Spinal cord (tissue), 10 donors: Measurements from ENCODE around the gene IMMP2L. TPM values are rescaled to one million over a fixed set of nuclear protein-coding genes. Genes with fewer than 3 reads are reported as not detected.

ENCODE experiments used
- DNase-seq, 6 donors: peaks; one replicate each; pipeline versions ENCODE4 v3.0.0 to v3.0.0-alpha.2; 2013 to 2015; ENCODE audit warnings: low spot score in 6 of 6, low read depth in 4 of 6
- H3K27ac ChIP-seq: one replicate; pipeline ENCODE4 v1.5.1; 2013; ENCODE audit warnings: low read depth, low read length, control low read depth
- H3K27me3 ChIP-seq: one replicate; pipeline ENCODE4 v1.6.1; 2013; ENCODE audit warnings: low read length; ENCODE audit not compliant: control insufficient read depth, insufficient read depth
- H3K36me3 ChIP-seq: one replicate; pipeline ENCODE4 v1.6.1; 2013; ENCODE audit warnings: low read length; ENCODE audit not compliant: control insufficient read depth, insufficient read depth
- H3K4me1 ChIP-seq: one replicate; pipeline ENCODE4 v1.6.1; 2013; ENCODE audit warnings: low read length; ENCODE audit not compliant: control insufficient read depth, insufficient read depth
- H3K4me3 ChIP-seq: one replicate; pipeline ENCODE4 v1.5.1; 2013; ENCODE audit warnings: low read depth, low read length, control low read depth
- H3K9me3 ChIP-seq: one replicate; pipeline ENCODE4 v1.6.1; 2013; ENCODE audit warnings: low read length; ENCODE audit not compliant: control insufficient read depth, insufficient read depth
- WGBS: methylation state at CpG from one replicate; pipeline ENCODE4 v1.1.5; 2013; ENCODE audit warnings: missing lambda C conversion rate; ENCODE audit not compliant: insufficient coverage; 5-methylcytosine and 5-hydroxymethylcytosine counted together
- polyA plus RNA-seq, 2 donors: library from polyadenylated mRNA; unstranded; fragments of 120-200 nt; gene quantifications; one replicate each; pipeline ENCODE4 v1.2.1, GENCODE V29; 2013; ENCODE audit not compliant: insufficient read length in 2 of 2
- total RNA-seq, 2 donors: library from RNA; depleted of rRNA in 1 of 2; stranded (reverse); fragments of 120-200 nt in 1 of 2; fragments of >200 nt in 1 of 2; gene quantifications; one replicate each; pipeline versions ENCODE4 v1.2.3 to v1.2.4, GENCODE V29; 2013 to 2014
- donor health status: healthy.

Gene IMMP2L
- total and polyA plus RNA-seq, 4 donors = 14.8 to 26.8 (median 17.4) TPM

DNA sequence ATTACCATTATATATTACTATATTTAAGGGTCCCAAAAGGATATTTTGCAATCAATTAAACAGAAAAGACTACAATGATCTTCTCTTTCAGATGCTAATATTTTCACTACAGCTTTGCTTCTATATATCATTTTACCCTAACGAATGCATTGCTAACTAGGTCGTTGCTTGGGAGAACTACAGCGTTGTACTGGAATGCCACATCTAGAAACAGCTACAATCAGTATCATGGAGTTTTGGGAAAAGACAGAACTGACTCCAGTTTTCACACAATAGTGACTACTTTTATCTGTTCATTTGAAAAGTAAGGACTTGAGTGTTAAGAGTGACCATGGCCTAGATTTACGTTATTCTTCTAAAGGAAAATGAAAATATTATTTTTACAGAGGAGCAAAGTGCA lies 432.9 kb downstream of the IMMP2L start:
- H3K4me1 ChIP-seq = peaks cover 2% of the 10 kb centered on the region

GRCh38 chr7:111126987-111127386 lies 435.3 kb downstream of the IMMP2L start:
- Histone ChIP-seq H3K9me3 (no peaks in the 10 kb centered on the region), H3K4me1 (peaks cover 2% of the 10 kb centered on the region), H3K36me3 (no peaks in the 10 kb centered on the region), H3K4me3 (no peak overlapping the region), H3K27ac (no peak overlapping the region), H3K27me3 (no peaks in the 10 kb centered on the region)
- WGBS = 20% methylated on average over 1 of the region's 3 CpGs
- no peak for DNase-seq

More for the DNA sequence above, 432.9 kb downstream of the IMMP2L start:
- Histone ChIP-seq H3K4me3 (no peak overlapping the region), H3K27ac (no peak overlapping the region), H3K36me3 (no peaks in the 10 kb centered on the region), H3K27me3 (no peaks in the 10 kb centered on the region), H3K9me3 (no peaks in the 10 kb centered on the region)
- peak in 3 of 6 donors; percentile 19 to 63 (median 40) for DNase-seq
- whole genome bisulfite sequencing = no CpG with 5 or more reads among the region's 4 CpGs

DNA sequence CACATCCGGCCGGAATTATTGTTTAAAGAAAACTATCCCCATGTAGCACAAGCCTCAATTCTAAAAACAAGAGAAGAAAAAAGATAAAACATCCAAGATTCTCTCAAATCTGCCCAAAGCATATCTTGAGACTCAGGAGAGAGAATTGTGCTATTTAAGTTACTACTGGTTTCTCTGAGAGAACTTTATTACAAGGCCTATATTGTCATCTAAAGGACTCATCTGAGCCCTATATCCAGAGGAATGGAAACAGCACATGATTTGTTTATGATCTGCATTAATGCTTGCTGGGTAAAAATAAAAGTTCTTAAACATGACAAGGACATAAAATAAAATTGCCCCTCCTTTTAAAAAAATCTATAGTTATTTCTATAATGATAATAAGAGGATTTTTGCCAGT lies 446.3 kb downstream of the IMMP2L start:
- no CpG with 5 or more reads among the region's 2 CpGs for WGBS
- DNase-seq = no peak
- Histone ChIP-seq H3K36me3 (no peaks in the 10 kb centered on the region), H3K9me3 (no peaks in the 10 kb centered on the region), H3K27me3 (no peaks in the 10 kb centered on the region), H3K27ac (no peak overlapping the region), H3K4me1 (peaks cover 3% of the 10 kb centered on the region), H3K4me3 (no peak overlapping the region)

- no peaks in the 10 kb centered on the region for H3K9me3 ChIP-seq
- no peak overlapping the region for H3K4me3 ChIP-seq
- no peak for DNase-seq
- peaks cover 3% of the 10 kb centered on the region for H3K4me1 ChIP-seq
- no peaks in the 10 kb centered on the region for H3K27me3 ChIP-seq
- H3K27ac ChIP-seq = no peak overlapping the region
- WGBS = no CpG with 5 or more reads among the region's 1 CpG
- peaks cover 4% of the 10 kb centered on the region for H3K36me3 ChIP-seq
Observed at GRCh38 chr7:111113263-111114017, 448.9 kb downstream of the IMMP2L start.

GRCh38 chr7:111112439-111112838 lies 449.9 kb downstream of the IMMP2L start:
- H3K36me3 ChIP-seq = peaks cover 4% of the 10 kb centered on the region
- no CpG with 5 or more reads among the region's 2 CpGs for WGBS
- H3K9me3 ChIP-seq = no peaks in the 10 kb centered on the region
- H3K27me3 ChIP-seq = no peaks in the 10 kb centered on the region
- no peak overlapping the region for H3K27ac ChIP-seq
- H3K4me1 ChIP-seq = peaks cover 3% of the 10 kb centered on the region
- no peak for DNase-seq
- H3K4me3 ChIP-seq = no peak overlapping the region

DNA sequence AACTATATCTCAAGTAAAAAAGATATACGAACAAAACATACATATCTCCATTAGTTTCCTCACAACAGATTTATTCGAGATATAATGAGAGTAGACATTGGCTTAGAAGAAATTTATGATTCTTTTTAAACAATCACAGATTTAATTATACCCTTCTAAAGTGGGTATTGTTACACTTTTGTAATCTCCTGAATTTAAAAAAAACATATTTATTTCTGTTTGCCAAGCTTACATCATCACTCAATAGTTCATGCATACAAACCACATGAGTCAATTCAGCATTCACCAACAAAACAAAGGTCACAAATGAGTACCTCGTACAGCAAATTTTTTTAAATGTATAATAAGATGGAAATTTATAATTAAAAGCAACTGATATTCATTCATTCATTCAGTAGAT lies 453.8 kb downstream of the IMMP2L start:
- Histone ChIP-seq H3K27me3 (no peaks in the 10 kb centered on the region), H3K27ac (no peak overlapping the region), H3K36me3 (peaks cover 4% of the 10 kb centered on the region), H3K4me1 (no peaks in the 10 kb centered on the region), H3K9me3 (no peaks in the 10 kb centered on the region), H3K4me3 (no peak overlapping the region)
- no peak for DNase-seq
- WGBS = no CpG with 5 or more reads among the region's 3 CpGs

DNA sequence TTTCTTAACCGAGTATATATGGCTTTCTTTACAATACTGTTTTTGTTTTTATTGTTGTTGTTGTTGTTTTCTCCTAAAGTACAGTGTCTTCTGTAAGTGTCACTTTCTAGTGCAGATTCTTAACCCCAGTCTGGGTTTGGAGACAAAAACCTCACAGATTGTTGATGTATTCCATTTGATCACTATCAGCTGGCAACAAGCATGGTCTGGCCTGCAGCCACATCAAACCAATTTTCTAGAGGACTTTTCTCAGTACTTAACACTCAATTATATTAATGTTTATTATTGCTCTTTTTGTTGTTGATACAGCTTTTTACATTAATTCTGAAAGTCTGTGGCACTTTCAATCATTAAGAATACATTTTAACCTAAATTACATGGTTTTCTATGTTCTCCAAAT lies 454.3 kb downstream of the IMMP2L start:
- no CpG with 5 or more reads among the region's 1 CpG for WGBS
- peak in 1 of 6 donors; percentile 52 for DNase-seq
- Histone ChIP-seq H3K4me3 (no peak overlapping the region), H3K27ac (no peak overlapping the region), H3K36me3 (peaks cover 4% of the 10 kb centered on the region), H3K27me3 (no peaks in the 10 kb centered on the region), H3K4me1 (no peaks in the 10 kb centered on the region), H3K9me3 (no peaks in the 10 kb centered on the region)

DNA sequence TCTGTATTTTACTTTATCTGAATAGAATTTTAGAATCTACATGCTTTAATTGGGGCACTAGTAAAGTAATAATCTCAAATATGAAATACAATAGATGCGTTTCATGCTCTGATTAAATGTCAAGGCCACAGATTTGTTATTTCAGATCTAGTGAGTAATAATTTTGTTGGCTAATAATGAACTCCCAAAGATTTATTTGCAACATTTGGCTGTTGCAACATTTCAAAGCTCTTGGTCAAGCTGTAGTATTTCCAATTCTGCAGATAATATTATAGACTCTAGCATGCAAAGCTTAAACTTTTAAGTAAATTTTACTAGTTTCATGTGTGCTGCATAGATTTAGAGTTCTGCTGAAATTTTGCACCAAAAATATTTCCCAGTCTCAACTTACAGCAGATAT lies 454.7 kb downstream of the IMMP2L start:
- Histone ChIP-seq H3K36me3 (peaks cover 4% of the 10 kb centered on the region), H3K4me3 (no peak overlapping the region), H3K4me1 (no peaks in the 10 kb centered on the region), H3K9me3 (no peaks in the 10 kb centered on the region), H3K27me3 (no peaks in the 10 kb centered on the region), H3K27ac (no peak overlapping the region)
- DNase-seq = no peak
- WGBS = no CpG with 5 or more reads among the region's 1 CpG

DNA sequence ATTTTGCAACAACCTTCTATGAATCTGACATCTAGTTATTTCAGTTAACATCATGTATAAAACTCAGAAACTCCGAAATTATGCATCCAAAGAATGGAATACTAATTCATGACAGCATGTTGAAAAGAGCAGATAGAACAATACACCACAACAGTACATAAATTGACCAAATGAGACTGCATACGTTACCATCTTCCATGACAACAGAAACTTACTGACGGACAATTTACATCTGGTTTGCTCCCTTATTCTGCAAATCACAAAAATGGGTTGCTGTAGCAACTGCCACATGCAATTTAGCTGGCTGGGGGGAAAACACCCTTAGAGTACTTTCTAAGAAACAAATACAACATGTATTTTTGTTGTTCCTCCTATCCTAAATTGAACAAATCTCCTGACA lies 457.0 kb downstream of the IMMP2L start:
- DNase-seq = no peak
- H3K4me3 ChIP-seq = no peak overlapping the region
- no peaks in the 10 kb centered on the region for H3K4me1 ChIP-seq
- 44% methylated on average over 3 of the region's 3 CpGs for WGBS
- H3K36me3 ChIP-seq = peaks cover 4% of the 10 kb centered on the region
- H3K27ac ChIP-seq = no peak overlapping the region
- H3K9me3 ChIP-seq = no peaks in the 10 kb centered on the region
- no peaks in the 10 kb centered on the region for H3K27me3 ChIP-seq

DNA sequence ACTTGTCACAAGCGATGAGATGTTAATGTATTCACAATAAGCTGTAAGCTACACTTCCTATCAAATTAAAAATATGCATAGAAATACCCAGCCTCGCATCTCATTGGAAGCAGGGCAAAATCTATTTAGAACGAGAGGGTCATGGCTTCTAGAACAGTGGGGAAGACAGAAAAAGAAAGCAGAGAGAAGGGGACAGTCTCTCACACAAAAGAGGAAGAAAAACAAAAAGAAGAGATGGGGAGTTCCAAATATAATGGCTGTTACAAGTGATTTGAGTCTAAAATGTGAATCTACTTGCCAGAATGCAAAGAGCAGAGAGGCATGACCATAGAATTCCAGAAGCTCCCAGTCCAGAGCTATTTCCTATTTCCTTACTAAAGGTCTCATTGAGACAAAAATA lies 457.6 kb downstream of the IMMP2L start:
- Histone ChIP-seq H3K27ac (no peak overlapping the region), H3K9me3 (no peaks in the 10 kb centered on the region), H3K4me3 (no peak overlapping the region), H3K4me1 (no peaks in the 10 kb centered on the region), H3K36me3 (peaks cover 1% of the 10 kb centered on the region), H3K27me3 (no peaks in the 10 kb centered on the region)
- no peak for DNase-seq
- no CpG with 5 or more reads among the region's 3 CpGs for WGBS
